OCI-LY7 (cell line): Measurements from ENCODE around the gene ZC3H8.

Experiments
- EZH2phosphoT487 ChIP-seq: fragments of 200-600 bp; sonication (generic); IDR thresholded peaks from 2 replicates; pipeline ENCODE4 v1.6.1; 2018; ENCODE audit warnings: low read depth, borderline replicate concordance, mild to moderate bottlenecking, mixed run types, antibody characterized with exemption, low read length, moderate library complexity, mixed read lengths
- TF ChIP-seq, protein P1 (sequence below): fragments of 200-600 bp; sonication (generic); conservative IDR thresholded peaks from 2 replicates; pipeline ENCODE4 v1.5.1; 2014; ENCODE audit warnings: mild to moderate bottlenecking, antibody characterized with exemption, low read length, moderate library complexity, mixed read lengths

DNA sequence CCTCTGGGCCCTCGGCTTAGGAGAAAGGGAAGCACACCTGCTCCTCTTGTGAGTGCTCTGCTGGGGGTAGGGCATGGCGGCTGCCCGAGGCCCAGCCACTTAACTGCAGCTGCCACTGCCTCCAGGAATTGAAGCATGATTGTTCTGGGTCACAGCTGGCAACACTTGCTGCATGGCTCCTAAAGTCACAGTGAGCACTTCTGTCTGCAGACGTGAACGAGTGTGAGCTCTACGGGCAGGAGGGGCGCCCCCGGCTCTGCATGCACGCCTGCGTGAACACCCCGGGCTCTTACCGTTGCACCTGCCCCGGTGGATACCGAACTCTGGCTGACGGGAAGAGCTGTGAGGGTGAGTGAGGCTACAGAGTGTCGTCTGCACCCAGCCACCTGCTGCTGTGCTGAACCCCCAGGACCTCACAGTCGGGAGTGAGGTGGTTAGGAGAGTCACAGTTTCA, 72.2 kb downstream of the ZC3H8 start:
- TF ChIP-seq, protein P1, sequence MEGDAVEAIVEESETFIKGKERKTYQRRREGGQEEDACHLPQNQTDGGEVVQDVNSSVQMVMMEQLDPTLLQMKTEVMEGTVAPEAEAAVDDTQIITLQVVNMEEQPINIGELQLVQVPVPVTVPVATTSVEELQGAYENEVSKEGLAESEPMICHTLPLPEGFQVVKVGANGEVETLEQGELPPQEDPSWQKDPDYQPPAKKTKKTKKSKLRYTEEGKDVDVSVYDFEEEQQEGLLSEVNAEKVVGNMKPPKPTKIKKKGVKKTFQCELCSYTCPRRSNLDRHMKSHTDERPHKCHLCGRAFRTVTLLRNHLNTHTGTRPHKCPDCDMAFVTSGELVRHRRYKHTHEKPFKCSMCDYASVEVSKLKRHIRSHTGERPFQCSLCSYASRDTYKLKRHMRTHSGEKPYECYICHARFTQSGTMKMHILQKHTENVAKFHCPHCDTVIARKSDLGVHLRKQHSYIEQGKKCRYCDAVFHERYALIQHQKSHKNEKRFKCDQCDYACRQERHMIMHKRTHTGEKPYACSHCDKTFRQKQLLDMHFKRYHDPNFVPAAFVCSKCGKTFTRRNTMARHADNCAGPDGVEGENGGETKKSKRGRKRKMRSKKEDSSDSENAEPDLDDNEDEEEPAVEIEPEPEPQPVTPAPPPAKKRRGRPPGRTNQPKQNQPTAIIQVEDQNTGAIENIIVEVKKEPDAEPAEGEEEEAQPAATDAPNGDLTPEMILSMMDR = no peak
- TF ChIP-seq EZH2phosphoT487 = no peak
